Adrenal gland (tissue), 12 donors: Measurements from ENCODE around the gene PELI1. TPM values are rescaled to one million over a fixed set of nuclear protein-coding genes. Genes with fewer than 3 reads are reported as not detected.

Source experiments
- DNase-seq, 7 donors: peaks; one replicate each; pipeline ENCODE4 v3.0.0-alpha.2; 2019 to 2020
- H3K27ac ChIP-seq, 5 donors: fragments of 200-600 bp; sonication (generic) in 4 of 5; 1 replicate in 3 of 5; 2 replicates in 2 of 5; pipeline versions ENCODE4 v1.5.1 to v1.8.0; 2016 to 2020; ENCODE audit warnings: mild to moderate bottlenecking in 1 of 5
- H3K27me3 ChIP-seq: fragments of 200-600 bp; 2 replicates; pipeline ENCODE4 v1.8.0; 2021
- H3K36me3 ChIP-seq, 2 donors: fragments of 200-600 bp; replicated peaks in 1 of 2; 1 replicate in 1 of 2; 2 replicates in 1 of 2; pipeline versions ENCODE4 v1.5.1 to v1.8.0; 2018 to 2022
- H3K4me1 ChIP-seq, 2 donors: fragments of 200-600 bp; replicated peaks in 1 of 2; 1 replicate in 1 of 2; 2 replicates in 1 of 2; pipeline versions ENCODE4 v1.5.1 to v1.8.0; 2018 to 2021
- H3K4me3 ChIP-seq, 4 donors: fragments of 200-600 bp; sonication (generic) in 3 of 4; one replicate each; pipeline ENCODE4 v1.5.1; 2016 to 2018
- H3K9me3 ChIP-seq, 3 donors: fragments of 200-600 bp; sonication (generic) in 1 of 3; replicated peaks in 1 of 3; 1 replicate in 2 of 3; 2 replicates in 1 of 3; pipeline versions ENCODE4 v1.5.1 to v1.8.0; 2016 to 2021
- CTCF ChIP-seq, 6 experiments: fragments of 450-650 bp in 4 of 6; fragments of 200-600 bp in 2 of 6; sonication (generic) in 1 of 6; IDR thresholded peaks; 1 replicate in 5 of 6; 2 replicates in 1 of 6; pipeline versions ENCODE4 v1.5.1 to v1.8.0; 2016 to 2021; ENCODE audit warnings: antibody characterized with exemption in 6 of 6, mild to moderate bottlenecking in 2 of 6, moderate library complexity in 1 of 6
- POLR2A ChIP-seq, 2 donors: fragments of 450-650 bp; IDR thresholded peaks; one replicate each; pipeline ENCODE4 v1.6.1; 2017; ENCODE audit warnings: antibody characterized with exemption in 2 of 2, mild to moderate bottlenecking in 2 of 2, moderate library complexity in 1 of 2
- WGBS, 4 donors: extraction: QIAGEN DNeasy Blood & Tissue Kit in 2 of 4; methylation state at CpG; one replicate each; pipeline versions ENCODE4 v1.1.5 to v1.1.7; 2013 to 2017; 5-methylcytosine and 5-hydroxymethylcytosine counted together
- intact Hi-C, 2 donors: fragments of 100-400 bp; cut with DNase I; formaldehyde crosslinking; loops; one replicate each; pipeline versions ENCODE4 v1.14.1 to v1.15.0; 2022 to 2023
- polyA plus RNA-seq, 3 donors: library from polyadenylated mRNA; stranded (reverse); fragments of 200-250 nt in 2 of 3; fragments of 350-450 nt in 1 of 3; fragmentation: Illumina TruSeq in 1 of 3; extraction: RNeasy Lipid Tissue Mini Kit (QIAGEN cat#74804) in 1 of 3; gene quantifications; one replicate each; pipeline ENCODE4 v1.2.3, GENCODE V29; 2013 to 2014
- total RNA-seq, 9 donors: library from RNA; depleted of rRNA in 4 of 9; stranded (reverse); fragments of >200 nt in 4 of 9; fragments of 120-200 nt in 1 of 9; fragmentation: NEBNext Ultra II Directional in 1 of 9; extraction: Animal tissue kit (Norgen Biotek cat#: 25700) in 1 of 9; gene quantifications; one replicate each; pipeline versions ENCODE4 v1.1.0 to v1.2.4, GENCODE V29; 2013 to 2023
- donor health status: healthy with polysubstance abuse.
- donor health status: Bipolar disorder and iron deficiency.
- donor health status: DM: yes; HTN: yes; CAD: no.
- donor health status: DM: no; HTN: no; CAD: no.
- donor health status: DM: no; HTN: no; CAD: no.
- donor health status: DM: yes; HTN: yes; CAD: no.

Gene PELI1
- total and polyA plus RNA-seq, 12 donors: 6.3 to 32.9 (median 13.7) TPM

- no peak for TF ChIP-seq POLR2A (IDR thresholded peaks at IDR 0.05)
- no peak for TF ChIP-seq CTCF (IDR thresholded peaks at IDR 0.05)
- no peak overlapping the region for H3K4me3 ChIP-seq
- 69 to 74% (median 71%) methylated on average over 6 of the region's 6 CpGs for WGBS, 4 donors
- H3K9me3 ChIP-seq: no peaks in the 10 kb centered on the region
- H3K27ac ChIP-seq: peak overlapping the region in 2 of 5 donors; percentile 45 to 64
- H3K36me3 ChIP-seq: no peaks in the 10 kb centered on the region
- H3K27me3 ChIP-seq: no peaks in the 10 kb centered on the region
- DNase-seq: peak in 1 of 7 donors; percentile 23
- intact Hi-C loops: no loop called here
- no peaks in the 10 kb centered on the region for H3K4me1 ChIP-seq
Observed at GRCh38 chr2:64192125-64192479, 47.9 kb upstream of the PELI1 start.

- no peaks in the 10 kb centered on the region for H3K9me3 ChIP-seq
- no peaks in the 10 kb centered on the region for H3K4me1 ChIP-seq
- H3K4me3 ChIP-seq: no peak overlapping the region
- TF ChIP-seq POLR2A (IDR thresholded peaks at IDR 0.05) (no peak), CTCF (IDR thresholded peaks at IDR 0.05) (no peak)
- H3K27ac ChIP-seq: no peak overlapping the region
- H3K36me3 ChIP-seq: no peaks in the 10 kb centered on the region
- intact Hi-C loops: no loop called here
- no peak for DNase-seq
- H3K27me3 ChIP-seq: no peaks in the 10 kb centered on the region
Observed at GRCh38 chr2:64189586-64189985, 45.4 kb upstream of the PELI1 start.

- Histone ChIP-seq H3K4me1 (no peaks in the 10 kb centered on the region), H3K27ac (no peak overlapping the region), H3K4me3 (no peak overlapping the region), H3K27me3 (no peaks in the 10 kb centered on the region), H3K9me3 (no peaks in the 10 kb centered on the region), H3K36me3 (no peaks in the 10 kb centered on the region)
- 84 to 91% (median 88%) methylated on average over 10 of the region's 10 CpGs for WGBS, 4 donors
- intact Hi-C loops: no loop called here
- TF ChIP-seq POLR2A (IDR thresholded peaks at IDR 0.05) (no peak), CTCF (IDR thresholded peaks at IDR 0.05) (no peak)
- DNase-seq: no peak
Observed at GRCh38 chr2:64189167-64189566, 44.9 kb upstream of the PELI1 start.

GRCh38 chr2:64186699-64187605 is 42.7 kb upstream of the PELI1 start:
- intact Hi-C loops: no loop called here
- no peaks in the 10 kb centered on the region for H3K27me3 ChIP-seq
- 48 to 68% (median 67%) methylated on average over 2 of the region's 2 CpGs for WGBS, 4 donors
- H3K27ac ChIP-seq: no peak overlapping the region
- no peaks in the 10 kb centered on the region for H3K9me3 ChIP-seq
- TF ChIP-seq CTCF (IDR thresholded peaks at IDR 0.05): no peak
- no peak for TF ChIP-seq POLR2A (IDR thresholded peaks at IDR 0.05)
- H3K4me3 ChIP-seq: no peak overlapping the region
- H3K36me3 ChIP-seq: no peaks in the 10 kb centered on the region
- DNase-seq: no peak
- H3K4me1 ChIP-seq: no peaks in the 10 kb centered on the region
